ENCODE data around the gene ADI1.

The ADI1 gene

GRCh38 chr2:3519255-3520205, at the start of gene ADI1:
Gene ADI1, minus strand, starts transcription at chr2:3519531. Its CDS starts 44 bp downstream, at chr2:3519487.
- peak; percentile 55 to 61 (median 57) for DNase-seq (ENCODE audit: low read depth in 3 of 3)

- no peak for DNase-seq (ENCODE audit: low read depth in 3 of 3)
These were observed 47.5 kb upstream of the ADI1 start for GRCh38 chr2:3566806-3567205.

- no peak for DNase-seq (ENCODE audit: low read depth in 3 of 3)
These were observed 45.8 kb upstream of the ADI1 start for GRCh38 chr2:3565117-3565516.

- no peak for DNase-seq (ENCODE audit: low read depth in 3 of 3)
These were observed 44.2 kb upstream of the ADI1 start for GRCh38 chr2:3563521-3563976.

GRCh38 chr2:3558205-3559014, 39.1 kb upstream of the ADI1 start, which contains the start of gene RNASEH1:
Gene RNASEH1, minus strand, starts transcription at chr2:3558333. Its CDS starts 73 bp downstream, at chr2:3558260.
- DNase-seq (ENCODE audit: low read depth in 3 of 3): peak; percentile 97 to 99 (median 99)

- DNase-seq (ENCODE audit: low read depth in 3 of 3): no peak
These were observed 38.4 kb upstream of the ADI1 start for GRCh38 chr2:3557639-3558204.

- no peak for DNase-seq (ENCODE audit: low read depth in 3 of 3)
These were observed 34.6 kb upstream of the ADI1 start for GRCh38 chr2:3553946-3554345.

GRCh38 chr2:3547915-3548314, 28.6 kb upstream of the ADI1 start:
- DNase-seq (ENCODE audit: low read depth in 3 of 3): no peak

GRCh38 chr2:3545788-3546478, 26.6 kb upstream of the ADI1 start:
- no peak for DNase-seq (ENCODE audit: low read depth in 3 of 3)

GRCh38 chr2:3543023-3543683, 23.8 kb upstream of the ADI1 start:
- DNase-seq (ENCODE audit: low read depth in 3 of 3): no peak

- DNase-seq (ENCODE audit: low read depth in 3 of 3): no peak
These were observed 22.8 kb upstream of the ADI1 start for GRCh38 chr2:3542107-3542506.

GRCh38 chr2:3539836-3540235, 20.5 kb upstream of the ADI1 start:
- no peak for DNase-seq (ENCODE audit: low read depth in 3 of 3)

- no peak for DNase-seq (ENCODE audit: low read depth in 3 of 3)
These were observed 17.6 kb upstream of the ADI1 start for GRCh38 chr2:3536682-3537632.

GRCh38 chr2:3535794-3536681, 16.7 kb upstream of the ADI1 start:
- no peak for DNase-seq (ENCODE audit: low read depth in 3 of 3)

GRCh38 chr2:3535467-3535793, 16.1 kb upstream of the ADI1 start:
- DNase-seq (ENCODE audit: low read depth in 3 of 3): no peak

GRCh38 chr2:3534251-3534814, 15.0 kb upstream of the ADI1 start:
- DNase-seq (ENCODE audit: low read depth in 3 of 3): no peak

- DNase-seq (ENCODE audit: low read depth in 3 of 3): no peak
These were observed 14.5 kb upstream of the ADI1 start for GRCh38 chr2:3533836-3534235.

GRCh38 chr2:3532941-3533340, 13.6 kb upstream of the ADI1 start:
- no peak for DNase-seq (ENCODE audit: low read depth in 3 of 3)
